B cell (primary cell): ENCODE measurements around the gene MSLN.

Experiments
- EZH2 ChIP-seq: IDR thresholded peaks from 2 replicates; pipeline ENCODE4 v1.6.1; 2012; ENCODE audit warnings: borderline replicate concordance, low read depth, mild to moderate bottlenecking, moderate library complexity, low read length; ENCODE audit not compliant: insufficient read depth, poor library complexity, severe bottlenecking
- TF ChIP-seq, protein P1 (sequence below): fragments of 200-600 bp; IDR thresholded peaks from one replicate; pipeline ENCODE4 v1.8.0; 2022; ENCODE audit warnings: antibody characterized with exemption, mild to moderate bottlenecking

DNA sequence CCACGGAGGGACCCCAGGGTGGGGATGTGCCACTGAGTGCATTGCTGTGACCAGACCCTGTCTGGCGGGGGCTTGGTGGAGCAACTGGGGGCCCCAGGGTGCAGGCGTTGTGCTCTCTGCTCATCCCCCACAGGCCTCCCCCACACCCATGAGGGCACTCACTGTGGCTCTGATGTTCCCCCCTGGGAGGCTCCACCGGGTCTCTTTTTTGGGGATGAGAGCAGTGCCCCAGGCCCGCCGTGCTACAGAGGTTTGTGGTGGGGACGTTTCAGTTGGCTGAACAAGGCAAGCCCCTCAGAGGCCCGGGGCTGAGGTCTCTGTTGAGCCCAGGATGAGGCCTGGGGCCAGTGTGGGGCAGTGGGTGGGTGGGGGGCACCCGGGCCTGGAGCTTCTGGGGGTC, 36.8 kb upstream of the MSLN start:
- TF ChIP-seq, protein P1, sequence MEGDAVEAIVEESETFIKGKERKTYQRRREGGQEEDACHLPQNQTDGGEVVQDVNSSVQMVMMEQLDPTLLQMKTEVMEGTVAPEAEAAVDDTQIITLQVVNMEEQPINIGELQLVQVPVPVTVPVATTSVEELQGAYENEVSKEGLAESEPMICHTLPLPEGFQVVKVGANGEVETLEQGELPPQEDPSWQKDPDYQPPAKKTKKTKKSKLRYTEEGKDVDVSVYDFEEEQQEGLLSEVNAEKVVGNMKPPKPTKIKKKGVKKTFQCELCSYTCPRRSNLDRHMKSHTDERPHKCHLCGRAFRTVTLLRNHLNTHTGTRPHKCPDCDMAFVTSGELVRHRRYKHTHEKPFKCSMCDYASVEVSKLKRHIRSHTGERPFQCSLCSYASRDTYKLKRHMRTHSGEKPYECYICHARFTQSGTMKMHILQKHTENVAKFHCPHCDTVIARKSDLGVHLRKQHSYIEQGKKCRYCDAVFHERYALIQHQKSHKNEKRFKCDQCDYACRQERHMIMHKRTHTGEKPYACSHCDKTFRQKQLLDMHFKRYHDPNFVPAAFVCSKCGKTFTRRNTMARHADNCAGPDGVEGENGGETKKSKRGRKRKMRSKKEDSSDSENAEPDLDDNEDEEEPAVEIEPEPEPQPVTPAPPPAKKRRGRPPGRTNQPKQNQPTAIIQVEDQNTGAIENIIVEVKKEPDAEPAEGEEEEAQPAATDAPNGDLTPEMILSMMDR: no peak
- TF ChIP-seq EZH2: no peak
